WTC11 (cell line): Measurements from ENCODE around the gene HNRNPLL. TPM values are rescaled to one million over a fixed set of nuclear protein-coding genes. Genes with fewer than 3 reads are reported as not detected.

Experiments
- ATAC-seq: fragments of 200-7000 bp; cut with Tn5 transposase; 2 replicates; pipeline ENCODE4 v1.10.0; 2021; ENCODE audit warnings: mild to moderate bottlenecking, moderate library complexity
- CTCF ChIA-PET: fragments of 300-600 bp; sonication (Branson Sonifier 250); formaldehyde crosslinking; loops from one replicate; lab custom pipeline; 2021; ENCODE audit warnings: antibody characterized with exemption; lab: Charles Lee
- POLR2A ChIA-PET: fragments of 350-600 bp; sonication (Branson Sonifier 250); formaldehyde crosslinking; loops from one replicate; lab custom pipeline; 2021; ENCODE audit warnings: antibody characterized with exemption; lab: Charles Lee
- DNase-seq: peaks from one replicate; pipeline ENCODE4 v3.0.0; 2021; ENCODE audit warnings: low spot score
- H3K27ac Mint-ChIP-seq: 2 replicates; pipeline ENCODE4 v1.8.0; 2021; ENCODE audit warnings: mixed read lengths
- H3K27me3 Mint-ChIP-seq: 2 replicates; pipeline ENCODE4 v1.8.0; 2021; ENCODE audit warnings: low read depth, mild to moderate bottlenecking, moderate library complexity, mixed read lengths
- H3K36me3 Mint-ChIP-seq: 2 replicates; pipeline ENCODE4 v1.8.0; 2021; ENCODE audit warnings: mixed read lengths
- H3K4me1 Mint-ChIP-seq: 2 replicates; pipeline ENCODE4 v1.8.0; 2022; ENCODE audit warnings: mixed read lengths
- H3K4me3 Mint-ChIP-seq: 2 replicates; pipeline ENCODE4 v1.8.0; 2021; ENCODE audit warnings: mild to moderate bottlenecking, moderate library complexity, mixed read lengths
- H3K9me3 Mint-ChIP-seq: 2 replicates; pipeline ENCODE4 v1.8.0; 2021; ENCODE audit warnings: mixed read lengths
- AR ChIP-seq: fragments of 250-450 bp; sonication (Bioruptor Pico); IDR thresholded peaks from 2 replicates; pipeline ENCODE4 v1.9.0; 2021; ENCODE audit warnings: mild to moderate bottlenecking
- ATF3 ChIP-seq: sonication (generic); formaldehyde crosslinking; conservative IDR thresholded peaks from 2 replicates; pipeline ENCODE4 v1.8.1; 2022; ENCODE audit warnings: mild to moderate bottlenecking, missing genetic modification reagents
- CREB1 ChIP-seq: sonication (generic); formaldehyde crosslinking; IDR thresholded peaks from 2 replicates; pipeline ENCODE4 v1.8.0; 2023; ENCODE audit warnings: mild to moderate bottlenecking, missing genetic modification reagents
- CREM ChIP-seq: sonication (generic); formaldehyde crosslinking; IDR thresholded peaks from 2 replicates; pipeline ENCODE4 v1.8.1; 2022; ENCODE audit warnings: mild to moderate bottlenecking, missing genetic modification reagents, moderate library complexity
- ETV6 ChIP-seq: sonication (generic); formaldehyde crosslinking; IDR thresholded peaks from 2 replicates; pipeline ENCODE4 v1.8.1; 2022; ENCODE audit warnings: mild to moderate bottlenecking, missing genetic modification reagents
- FOXJ3 ChIP-seq: sonication (generic); formaldehyde crosslinking; IDR thresholded peaks from 2 replicates; pipeline ENCODE4 v1.9.0; 2021; ENCODE audit warnings: missing genetic modification reagents, mild to moderate bottlenecking, borderline replicate concordance
- GABPB1 ChIP-seq: sonication (generic); formaldehyde crosslinking; IDR thresholded peaks from 2 replicates; pipeline ENCODE4 v1.8.1; 2023; ENCODE audit warnings: mild to moderate bottlenecking, missing genetic modification reagents
- HMGXB4 ChIP-seq: sonication (generic); formaldehyde crosslinking; IDR thresholded peaks from 2 replicates; pipeline ENCODE4 v1.8.1; 2023; ENCODE audit warnings: mild to moderate bottlenecking, moderate library complexity, missing genetic modification reagents
- JAZF1 ChIP-seq: fragments of 250-450 bp; sonication (Bioruptor Pico); IDR thresholded peaks from 2 replicates; pipeline ENCODE4 v1.9.0; 2021; ENCODE audit warnings: moderate library complexity, mild to moderate bottlenecking, inconsistent platforms
- NR1H2 ChIP-seq: sonication (generic); formaldehyde crosslinking; IDR thresholded peaks from 2 replicates; pipeline ENCODE4 v1.9.0; 2021; ENCODE audit warnings: mild to moderate bottlenecking, moderate library complexity, missing genetic modification reagents
- NR2C2 ChIP-seq: sonication (generic); formaldehyde crosslinking; IDR thresholded peaks from 2 replicates; pipeline ENCODE4 v1.8.0; 2022; ENCODE audit warnings: mild to moderate bottlenecking, missing genetic modification reagents
- NR3C1 ChIP-seq: sonication (generic); formaldehyde crosslinking; conservative IDR thresholded peaks from 2 replicates; pipeline ENCODE4 v1.8.1; 2023; ENCODE audit warnings: low read depth, mild to moderate bottlenecking, missing genetic modification reagents
- OVOL2 ChIP-seq: fragments of 250-450 bp; sonication (Bioruptor Pico); IDR thresholded peaks from 2 replicates; pipeline ENCODE4 v1.9.0; 2021; ENCODE audit warnings: mild to moderate bottlenecking, borderline replicate concordance
- PREB ChIP-seq: sonication (generic); formaldehyde crosslinking; IDR thresholded peaks from 2 replicates; pipeline ENCODE4 v1.8.1; 2022; ENCODE audit warnings: mild to moderate bottlenecking, missing genetic modification reagents, moderate library complexity, borderline replicate concordance
- RELA ChIP-seq: sonication (generic); formaldehyde crosslinking; IDR thresholded peaks from 2 replicates; pipeline ENCODE4 v1.8.1; 2022; ENCODE audit warnings: missing genetic modification reagents, mild to moderate bottlenecking, borderline replicate concordance
- STAT6 ChIP-seq: sonication (generic); formaldehyde crosslinking; conservative IDR thresholded peaks from 2 replicates; pipeline ENCODE4 v1.8.1; 2023; ENCODE audit warnings: mild to moderate bottlenecking, low read depth, missing genetic modification reagents, moderate library complexity
- TCF7 ChIP-seq: sonication (generic); formaldehyde crosslinking; IDR thresholded peaks from 2 replicates; pipeline ENCODE4 v1.8.0; 2022; ENCODE audit warnings: mild to moderate bottlenecking, low read depth, missing genetic modification reagents, moderate library complexity
- ZNF138 ChIP-seq: sonication (generic); formaldehyde crosslinking; conservative IDR thresholded peaks from 2 replicates; pipeline ENCODE4 v1.8.1; 2022; ENCODE audit warnings: mild to moderate bottlenecking, moderate library complexity, missing genetic modification reagents
- ZNF263 ChIP-seq: sonication (generic); formaldehyde crosslinking; IDR thresholded peaks from 2 replicates; pipeline ENCODE4 v1.8.1; 2022; ENCODE audit warnings: low read depth, mild to moderate bottlenecking, moderate library complexity, missing genetic modification reagents
- ZNF317 ChIP-seq: sonication (generic); formaldehyde crosslinking; IDR thresholded peaks from 2 replicates; pipeline ENCODE4 v1.8.1; 2023; ENCODE audit warnings: low read depth, mild to moderate bottlenecking, moderate library complexity, missing genetic modification reagents, borderline replicate concordance
- ZNF512 ChIP-seq: sonication (generic); formaldehyde crosslinking; IDR thresholded peaks from 2 replicates; pipeline ENCODE4 v1.8.1; 2022; ENCODE audit warnings: missing genetic modification reagents, borderline replicate concordance
- total RNA-seq: library from RNA; stranded (reverse); gene quantifications from 3 replicates; pipeline ENCODE4 v1.2.3, GENCODE V29; 2021

Gene HNRNPLL
- total RNA-seq, 1 experiment from 2014 or later = 65.3 TPM

- Mint-ChIP-seq H3K4me1 (peaks cover 18% of the 10 kb centered on the region), H3K4me3 (peak overlapping the region; percentile 55), H3K9me3 (no peaks in the 10 kb centered on the region), H3K27me3 (peaks cover 7% of the 10 kb centered on the region), H3K27ac (no peak overlapping the region), H3K36me3 (no peaks in the 10 kb centered on the region)
- POLR2A ChIA-PET = interaction anchor here (0.7 kb wide), 1 partner anchor 50 kb away, joined by 4 read pairs; no protein-coding TSS in a partner anchor
- CTCF ChIA-PET = interaction anchor here (0.7 to 1.5 kb wide), 4 partner anchors 11 to 210 kb away, joined by 3 to 4 read pairs (median 3); no protein-coding TSS in a partner anchor
- DNase-seq (no peak), ATAC-seq (no peak)
- TF ChIP-seq JAZF1 (CRISPR knock-in tag) = no peak
- no peak for TF ChIP-seq NR1H2 (CRISPR knock-in tag)
- TF ChIP-seq ETV6 (CRISPR knock-in tag) = no peak
- TF ChIP-seq FOXJ3 (CRISPR knock-in tag) = no peak
- TF ChIP-seq RELA (CRISPR knock-in tag) = no peak
- TF ChIP-seq TCF7 = no peak
- no peak for TF ChIP-seq ZNF317 (CRISPR knock-in tag)
- no peak for TF ChIP-seq ZNF263
- TF ChIP-seq ZNF512 (CRISPR knock-in tag) = no peak
- no peak for TF ChIP-seq CREM
- TF ChIP-seq ZNF138 = no peak
- TF ChIP-seq STAT6 (CRISPR knock-in tag) = no peak
- TF ChIP-seq NR3C1 (CRISPR knock-in tag) = no peak
Measured at GRCh38 chr2:38528534-38528933, 74.2 kb downstream of the HNRNPLL start.

GRCh38 chr2:38528008-38528442, 74.7 kb downstream of the HNRNPLL start:
- peak; percentile 85 for ATAC-seq
- ChIA-PET CTCF (interaction anchor here (1.0 to 1.5 kb wide), 4 partner anchors 11 to 62 kb away, joined by 3 to 4 read pairs (median 3); no protein-coding TSS in a partner anchor), POLR2A (interaction anchor here (0.7 kb wide), 1 partner anchor 49 kb away, joined by 4 read pairs; no protein-coding TSS in a partner anchor)
- no peaks in the 10 kb centered on the region for H3K36me3 Mint-ChIP-seq
- peaks cover 23% of the 10 kb centered on the region for H3K4me1 Mint-ChIP-seq
- H3K27ac Mint-ChIP-seq = no peak overlapping the region
- no peaks in the 10 kb centered on the region for H3K9me3 Mint-ChIP-seq
- TF ChIP-seq GABPB1 (peak; percentile 29; the same call in 1 of the 2 replicates), JAZF1 (CRISPR knock-in tag) (no peak)
- H3K27me3 Mint-ChIP-seq = peaks cover 9% of the 10 kb centered on the region
- peak overlapping the region; percentile 55 for H3K4me3 Mint-ChIP-seq
- DNase-seq = peak; percentile 64

GRCh38 chr2:38527338-38528007, 75.3 kb downstream of the HNRNPLL start:
- no peak overlapping the region for H3K27ac Mint-ChIP-seq
- peaks cover 29% of the 10 kb centered on the region for H3K4me1 Mint-ChIP-seq
- no peak overlapping the region for H3K4me3 Mint-ChIP-seq
- H3K9me3 Mint-ChIP-seq = no peaks in the 10 kb centered on the region
- DNase-seq (no peak), ATAC-seq (no peak)
- CTCF ChIA-PET = interaction anchor here (1.3 to 6.1 kb wide), 3 partner anchors 15 to 62 kb away, joined by 3 to 24 read pairs (median 4); no protein-coding TSS in a partner anchor
- H3K36me3 Mint-ChIP-seq = no peaks in the 10 kb centered on the region
- peaks cover 9% of the 10 kb centered on the region for H3K27me3 Mint-ChIP-seq
- POLR2A ChIA-PET = no interaction called here
- TF ChIP-seq PREB (CRISPR knock-in tag) = no peak
- TF ChIP-seq NR2C2 (CRISPR knock-in tag) = no peak
- no peak for TF ChIP-seq HMGXB4 (CRISPR knock-in tag)
- no peak for TF ChIP-seq ATF3
- TF ChIP-seq AR (CRISPR knock-in tag) = no peak
- TF ChIP-seq ZNF317 (CRISPR knock-in tag) = no peak
- TF ChIP-seq OVOL2 = no peak
- no peak for TF ChIP-seq CREB1 (CRISPR knock-in tag)
